HepG2 (cell line): ENCODE measurements around the gene DOK7. TPM values are rescaled to one million over a fixed set of nuclear protein-coding genes. Genes with fewer than 3 reads are reported as not detected.

Source experiments
- CBX5 ChIP-seq: sonication (generic); formaldehyde crosslinking; IDR thresholded peaks from 2 replicates; pipeline ENCODE4 v1.4.0; 2020; ENCODE audit warnings: missing genetic modification reagents, borderline replicate concordance
- ELF1 ChIP-seq: sonication (generic); formaldehyde crosslinking; IDR thresholded peaks from 2 replicates; pipeline ENCODE4 v1.4.0; 2020; ENCODE audit warnings: missing genetic modification reagents
- MAFF ChIP-seq: IDR thresholded peaks from 2 replicates; pipeline ENCODE4 v1.6.1; 2011; ENCODE audit warnings: low read depth, low read length, improper control_type of control experiment
- MIER3 ChIP-seq: IDR thresholded peaks from 2 replicates; pipeline ENCODE4 v1.6.1; 2016; ENCODE audit warnings: missing compliant biosample characterization, borderline replicate concordance
- MLLT10 ChIP-seq: sonication (generic); formaldehyde crosslinking; IDR thresholded peaks from 2 replicates; pipeline ENCODE4 v1.4.0; 2020; ENCODE audit warnings: missing genetic modification reagents
- NCOA2 ChIP-seq: sonication (generic); formaldehyde crosslinking; IDR thresholded peaks from 2 replicates; pipeline ENCODE4 v1.8.0; 2022; ENCODE audit warnings: inconsistent platforms
- NR1H2 ChIP-seq: sonication (generic); formaldehyde crosslinking; IDR thresholded peaks from 2 replicates; pipeline ENCODE4 v1.8.1; 2022; ENCODE audit warnings: low read depth, missing genetic modification reagents, borderline replicate concordance
- SRSF4 ChIP-seq: fragments of 200-400 bp; formaldehyde crosslinking; IDR thresholded peaks from one replicate; pipeline ENCODE4 v1.6.1; 2018; ENCODE audit warnings: mild to moderate bottlenecking, low read depth, low read length, moderate library complexity; ENCODE audit not compliant: poor library complexity, severe bottlenecking
- WIZ ChIP-seq: sonication (generic); formaldehyde crosslinking; IDR thresholded peaks from 2 replicates; pipeline ENCODE4 v1.5.1; 2020; ENCODE audit warnings: mild to moderate bottlenecking, missing genetic modification reagents
- ZC3H13 ChIP-seq: sonication (generic); formaldehyde crosslinking; IDR thresholded peaks from 2 replicates; pipeline ENCODE4 v1.8.1; 2023; ENCODE audit warnings: mild to moderate bottlenecking, missing genetic modification reagents, moderate library complexity
- ZNF230 ChIP-seq: sonication (generic); formaldehyde crosslinking; IDR thresholded peaks from 2 replicates; pipeline ENCODE4 v1.4.0; 2020; ENCODE audit warnings: mild to moderate bottlenecking, missing genetic modification reagents
- ZNF510 ChIP-seq: sonication (generic); formaldehyde crosslinking; IDR thresholded peaks from 2 replicates; pipeline ENCODE4 v1.4.0; 2020; ENCODE audit warnings: low read depth, mild to moderate bottlenecking, missing genetic modification reagents
- ZNF629 ChIP-seq: sonication (generic); formaldehyde crosslinking; conservative IDR thresholded peaks from 2 replicates; pipeline ENCODE4 v1.5.0; 2020; ENCODE audit warnings: missing genetic modification reagents
- ZNF644 ChIP-seq: IDR thresholded peaks from 2 replicates; pipeline ENCODE4 v1.6.1; 2016; ENCODE audit warnings: low read depth
- ZNF761 ChIP-seq: sonication (generic); formaldehyde crosslinking; conservative IDR thresholded peaks from 2 replicates; pipeline ENCODE4 v1.4.0; 2020; ENCODE audit warnings: mild to moderate bottlenecking, missing genetic modification reagents
- ZNF780A ChIP-seq: sonication (generic); formaldehyde crosslinking; IDR thresholded peaks from 2 replicates; pipeline ENCODE4 v1.8.0; 2022; ENCODE audit warnings: mild to moderate bottlenecking, missing genetic modification reagents, moderate library complexity
- polyA plus RNA-seq, 8 experiments: library from polyadenylated mRNA; depleted of rRNA in 3 of 8; stranded (reverse) in 7 of 8; unstranded in 1 of 8; fragments of >200 nt; fragmentation: Illumina TruSeq in 4 of 8; extraction: Trizol in 4 of 8; gene quantifications; 2 replicates each; pipeline versions ENCODE4 v1.2.1 to v1.2.3, GENCODE V29; 2011 to 2016; ENCODE audit warnings: low read depth in 4 of 8, missing spikeins in 1 of 8, mixed read lengths in 1 of 8; ENCODE audit not compliant: insufficient read depth in 1 of 8
- total RNA-seq, 5 experiments: library from RNA; depleted of rRNA; stranded (reverse); fragments of >200 nt; fragmentation: Illumina TruSeq; extraction: Trizol; gene quantifications; 2 replicates each; pipeline ENCODE4 v1.2.3, GENCODE V29; 2016; ENCODE audit warnings: low read depth in 1 of 5
- TF ChIP-seq, protein P1 (sequence below): sonication (generic); formaldehyde crosslinking; IDR thresholded peaks from 2 replicates; pipeline ENCODE4 v1.8.0; 2022; ENCODE audit warnings: mild to moderate bottlenecking, missing genetic modification reagents
- TF ChIP-seq, protein P2 (sequence below): sonication (generic); formaldehyde crosslinking; IDR thresholded peaks from 2 replicates; pipeline ENCODE4; 2020; ENCODE audit warnings: missing genetic modification reagents, mild to moderate bottlenecking, borderline replicate concordance
- TF ChIP-seq, protein P3 (sequence below), 2 experiments: sonication (generic) in 1 of 2; formaldehyde crosslinking in 1 of 2; IDR thresholded peaks; 2 replicates each; pipeline versions ENCODE4 v1.4.0 to v1.6.1; 2018 to 2020; ENCODE audit warnings: missing genetic modification reagents in 2 of 2, borderline replicate concordance in 1 of 2, low read depth in 1 of 2, mild to moderate bottlenecking in 1 of 2, missing biosample characterization in 1 of 2

DOK7 gene
- total and polyA plus RNA-seq, 2 of the 13 experiments (the other 11 are each of a cell fraction or from before 2014, with no cell fraction given), result 0.03 to 0.07 TPM

DNA sequence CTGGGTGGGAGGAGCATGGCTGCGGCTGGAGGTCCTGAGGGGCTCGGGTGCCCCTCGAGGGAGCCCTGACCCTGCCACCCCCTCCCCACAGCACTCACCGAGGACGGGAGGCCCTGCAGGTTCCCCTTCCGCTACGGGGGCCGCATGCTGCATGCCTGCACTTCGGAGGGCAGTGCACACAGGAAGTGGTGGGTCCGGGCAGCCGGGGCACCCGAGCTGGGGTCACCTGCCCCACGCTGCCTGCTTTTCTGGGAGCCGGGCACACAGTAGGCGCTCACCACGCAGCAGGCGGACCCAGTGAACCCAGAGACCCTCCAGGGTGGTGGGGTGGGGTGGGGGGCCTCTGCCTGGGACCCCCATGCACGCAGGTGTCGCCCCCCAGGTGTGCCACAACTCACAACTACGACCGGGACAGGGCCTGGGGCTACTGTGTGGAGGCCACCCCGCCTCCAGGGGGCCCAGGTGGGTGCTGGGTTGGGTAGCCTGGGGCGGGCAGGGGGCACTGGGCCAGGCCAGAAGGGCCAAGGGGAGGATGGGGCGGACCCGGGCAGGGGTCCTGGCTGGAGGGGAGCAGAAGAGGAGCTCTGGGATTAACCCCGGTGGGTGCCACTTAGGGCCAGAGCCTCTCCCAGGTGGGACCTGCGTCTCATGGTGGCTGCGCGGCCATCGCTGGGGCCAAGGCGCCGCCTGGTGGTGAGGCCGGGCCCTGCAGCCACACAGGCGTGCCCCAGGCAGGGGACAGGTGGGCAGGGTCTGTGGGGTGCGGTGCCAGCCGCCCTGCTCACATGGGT is 20.0 kb upstream of the DOK7 start (continued):
- TF ChIP-seq ELF1 (CRISPR knock-in tag), result peak; percentile 60
- no peak for TF ChIP-seq WIZ (CRISPR knock-in tag)
- no peak for TF ChIP-seq ZNF761 (CRISPR knock-in tag)
- no peak; the same call in 1 of the 2 replicates for TF ChIP-seq MIER3 (CRISPR knock-in tag)
- TF ChIP-seq, protein P1, sequence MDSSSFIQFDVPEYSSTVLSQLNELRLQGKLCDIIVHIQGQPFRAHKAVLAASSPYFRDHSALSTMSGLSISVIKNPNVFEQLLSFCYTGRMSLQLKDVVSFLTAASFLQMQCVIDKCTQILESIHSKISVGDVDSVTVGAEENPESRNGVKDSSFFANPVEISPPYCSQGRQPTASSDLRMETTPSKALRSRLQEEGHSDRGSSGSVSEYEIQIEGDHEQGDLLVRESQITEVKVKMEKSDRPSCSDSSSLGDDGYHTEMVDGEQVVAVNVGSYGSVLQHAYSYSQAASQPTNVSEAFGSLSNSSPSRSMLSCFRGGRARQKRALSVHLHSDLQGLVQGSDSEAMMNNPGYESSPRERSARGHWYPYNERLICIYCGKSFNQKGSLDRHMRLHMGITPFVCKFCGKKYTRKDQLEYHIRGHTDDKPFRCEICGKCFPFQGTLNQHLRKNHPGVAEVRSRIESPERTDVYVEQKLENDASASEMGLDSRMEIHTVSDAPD (CRISPR knock-in tag), result no peak
- TF ChIP-seq ZNF230 (CRISPR knock-in tag), result 0 out of 2 replicates have a peak, but pooled peaks have one; percentile 54
- TF ChIP-seq, protein P2, sequence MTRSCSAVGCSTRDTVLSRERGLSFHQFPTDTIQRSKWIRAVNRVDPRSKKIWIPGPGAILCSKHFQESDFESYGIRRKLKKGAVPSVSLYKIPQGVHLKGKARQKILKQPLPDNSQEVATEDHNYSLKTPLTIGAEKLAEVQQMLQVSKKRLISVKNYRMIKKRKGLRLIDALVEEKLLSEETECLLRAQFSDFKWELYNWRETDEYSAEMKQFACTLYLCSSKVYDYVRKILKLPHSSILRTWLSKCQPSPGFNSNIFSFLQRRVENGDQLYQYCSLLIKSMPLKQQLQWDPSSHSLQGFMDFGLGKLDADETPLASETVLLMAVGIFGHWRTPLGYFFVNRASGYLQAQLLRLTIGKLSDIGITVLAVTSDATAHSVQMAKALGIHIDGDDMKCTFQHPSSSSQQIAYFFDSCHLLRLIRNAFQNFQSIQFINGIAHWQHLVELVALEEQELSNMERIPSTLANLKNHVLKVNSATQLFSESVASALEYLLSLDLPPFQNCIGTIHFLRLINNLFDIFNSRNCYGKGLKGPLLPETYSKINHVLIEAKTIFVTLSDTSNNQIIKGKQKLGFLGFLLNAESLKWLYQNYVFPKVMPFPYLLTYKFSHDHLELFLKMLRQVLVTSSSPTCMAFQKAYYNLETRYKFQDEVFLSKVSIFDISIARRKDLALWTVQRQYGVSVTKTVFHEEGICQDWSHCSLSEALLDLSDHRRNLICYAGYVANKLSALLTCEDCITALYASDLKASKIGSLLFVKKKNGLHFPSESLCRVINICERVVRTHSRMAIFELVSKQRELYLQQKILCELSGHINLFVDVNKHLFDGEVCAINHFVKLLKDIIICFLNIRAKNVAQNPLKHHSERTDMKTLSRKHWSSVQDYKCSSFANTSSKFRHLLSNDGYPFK (CRISPR knock-in tag), result 0 out of 2 replicates have a peak, but pooled peaks have one; percentile 25
- TF ChIP-seq SRSF4, result no peak
- no peak for TF ChIP-seq NR1H2
- peak; percentile 17; the same call in 1 of the 2 replicates for TF ChIP-seq ZC3H13 (CRISPR knock-in tag)
- TF ChIP-seq ZNF629 (CRISPR knock-in tag), result 0 out of 2 replicates have a peak, but pooled peaks have one; percentile 2
- TF ChIP-seq, protein P3, sequence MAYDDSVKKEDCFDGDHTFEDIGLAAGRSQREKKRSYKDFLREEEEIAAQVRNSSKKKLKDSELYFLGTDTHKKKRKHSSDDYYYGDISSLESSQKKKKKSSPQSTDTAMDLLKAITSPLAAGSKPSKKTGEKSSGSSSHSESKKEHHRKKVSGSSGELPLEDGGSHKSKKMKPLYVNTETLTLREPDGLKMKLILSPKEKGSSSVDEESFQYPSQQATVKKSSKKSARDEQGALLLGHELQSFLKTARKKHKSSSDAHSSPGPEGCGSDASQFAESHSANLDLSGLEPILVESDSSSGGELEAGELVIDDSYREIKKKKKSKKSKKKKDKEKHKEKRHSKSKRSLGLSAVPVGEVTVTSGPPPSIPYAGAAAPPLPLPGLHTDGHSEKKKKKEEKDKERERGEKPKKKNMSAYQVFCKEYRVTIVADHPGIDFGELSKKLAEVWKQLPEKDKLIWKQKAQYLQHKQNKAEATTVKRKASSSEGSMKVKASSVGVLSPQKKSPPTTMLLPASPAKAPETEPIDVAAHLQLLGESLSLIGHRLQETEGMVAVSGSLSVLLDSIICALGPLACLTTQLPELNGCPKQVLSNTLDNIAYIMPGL (CRISPR knock-in tag; IDR thresholded peaks at IDR 0.05; ENCODE audit: borderline replicate concordance in 1 of 2, low read depth in 1 of 2), result peak; percentile 77 to 89
- TF ChIP-seq ZNF510, result 0 out of 2 replicates have a peak, but pooled peaks have one; percentile 67
- TF ChIP-seq ZNF780A (CRISPR knock-in tag), result no peak
- TF ChIP-seq CBX5, result peak; percentile 80; the same call in 1 of the 2 replicates
- peak; percentile 24 for TF ChIP-seq NCOA2 (CRISPR knock-in tag)
- no peak for TF ChIP-seq ZNF644 (CRISPR knock-in tag)
- TF ChIP-seq MAFF, result no peak
- no peak for TF ChIP-seq MLLT10 (CRISPR knock-in tag)
